Activated B cell treated with CpG ODN at 0.5 μM for 24 hours (primary cell): Measurements from ENCODE around the gene AADACL4. TPM values are rescaled to one million over a fixed set of nuclear protein-coding genes. Genes with fewer than 3 reads are reported as not detected.

Experiments
- ATAC-seq: fragments of 200-7000 bp; cut with Tn5 transposase; one replicate; pipeline ENCODE4 v1.10.0; 2021; ENCODE audit warnings: low read depth, mild to moderate bottlenecking, moderate library complexity
- CTCF ChIA-PET: fragments of 350-600 bp; sonication (Branson Sonifier 250); formaldehyde crosslinking; loops from one replicate; lab custom pipeline; 2021; ENCODE audit warnings: antibody characterized with exemption; lab: Charles Lee
- POLR2A ChIA-PET: fragments of 350-600 bp; sonication (Branson Sonifier 250); formaldehyde crosslinking; loops from one replicate; lab custom pipeline; 2021; ENCODE audit warnings: antibody characterized with exemption; lab: Charles Lee
- DNase-seq: peaks from one replicate; pipeline ENCODE4 v3.0.0; 2022
- H3K27ac Mint-ChIP-seq: one replicate; pipeline ENCODE4 v1.8.0; 2020; ENCODE audit warnings: mixed read lengths
- H3K27me3 Mint-ChIP-seq: one replicate; pipeline ENCODE4 v1.8.0; 2021; ENCODE audit warnings: mixed read lengths
- H3K36me3 Mint-ChIP-seq: one replicate; pipeline ENCODE4 v1.8.0; 2021; ENCODE audit warnings: low read depth, mixed read lengths
- H3K4me1 Mint-ChIP-seq: one replicate; pipeline ENCODE4 v1.8.0; 2021; ENCODE audit warnings: mixed read lengths
- H3K4me3 Mint-ChIP-seq: one replicate; pipeline ENCODE4 v1.8.0; 2020; ENCODE audit warnings: mild to moderate bottlenecking, mixed read lengths
- H3K9me3 Mint-ChIP-seq: one replicate; pipeline ENCODE4 v1.8.0; 2020; ENCODE audit warnings: mixed read lengths
- intact Hi-C: fragments of 100-400 bp; cut with micrococcal nuclease; formaldehyde crosslinking; loops from one replicate; pipeline ENCODE4 v1.15.1; 2024
- total RNA-seq: library from RNA; stranded (reverse); gene quantifications from 2 replicates; pipeline ENCODE4 v1.2.3, GENCODE V29; 2022
- TF ChIP-seq, protein P1 (sequence below): fragments of 200-600 bp; IDR thresholded peaks from one replicate; pipeline ENCODE4 v1.8.0; 2022; ENCODE audit warnings: antibody characterized with exemption, mild to moderate bottlenecking

AADACL4 gene
- total RNA-seq, 1 donor from 2014 or later, result not detected

DNA sequence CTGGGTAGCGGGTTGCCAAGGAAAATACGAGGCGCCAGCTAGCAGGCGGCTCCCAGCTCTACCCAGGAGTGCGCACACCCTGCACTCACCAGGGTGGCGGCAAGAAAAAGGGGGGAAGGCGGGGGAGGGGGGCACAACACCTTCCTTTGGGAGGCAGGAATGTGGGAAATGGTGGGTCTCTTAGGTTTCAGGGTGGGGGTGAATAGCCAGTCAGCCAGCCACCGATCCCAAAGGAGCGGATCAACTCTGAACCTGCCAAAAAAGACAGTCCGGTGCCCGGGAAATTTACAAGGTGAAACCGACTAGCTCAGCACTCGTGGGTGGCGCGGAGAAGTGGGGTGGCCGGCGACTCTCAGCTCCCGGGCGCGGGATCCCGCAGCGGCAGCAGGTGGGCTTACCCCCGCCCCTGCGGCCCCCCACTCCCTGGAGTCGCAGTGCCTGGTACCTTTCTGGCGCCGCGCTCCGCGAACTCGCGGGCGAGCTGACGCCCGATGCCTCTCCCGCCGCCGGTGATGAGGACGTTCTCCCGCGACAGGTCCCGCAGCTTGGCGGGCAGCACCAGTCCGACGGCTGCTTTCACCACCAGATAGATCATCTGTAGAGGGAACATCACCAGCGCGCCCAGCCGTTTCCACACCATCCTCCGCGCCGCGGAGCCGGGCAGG lies 27.0 kb upstream of the AADACL4 start:
- H3K4me3 Mint-ChIP-seq, result peak overlapping the region; percentile 82
- peaks cover 55% of the 10 kb centered on the region for H3K27me3 Mint-ChIP-seq
- ChIA-PET POLR2A (interaction anchor here (0.6 kb wide), 1 partner anchor 149 kb away, joined by 3 read pairs; no protein-coding TSS in a partner anchor), CTCF (interaction anchor here (1.4 kb wide), 1 partner anchor 302 kb away, joined by 4 read pairs; no protein-coding TSS in a partner anchor)
- ATAC-seq (no peak), DNase-seq (no peak)
- no peak overlapping the region for H3K27ac Mint-ChIP-seq
- peaks cover 43% of the 10 kb centered on the region for H3K4me1 Mint-ChIP-seq
- TF ChIP-seq, protein P1, sequence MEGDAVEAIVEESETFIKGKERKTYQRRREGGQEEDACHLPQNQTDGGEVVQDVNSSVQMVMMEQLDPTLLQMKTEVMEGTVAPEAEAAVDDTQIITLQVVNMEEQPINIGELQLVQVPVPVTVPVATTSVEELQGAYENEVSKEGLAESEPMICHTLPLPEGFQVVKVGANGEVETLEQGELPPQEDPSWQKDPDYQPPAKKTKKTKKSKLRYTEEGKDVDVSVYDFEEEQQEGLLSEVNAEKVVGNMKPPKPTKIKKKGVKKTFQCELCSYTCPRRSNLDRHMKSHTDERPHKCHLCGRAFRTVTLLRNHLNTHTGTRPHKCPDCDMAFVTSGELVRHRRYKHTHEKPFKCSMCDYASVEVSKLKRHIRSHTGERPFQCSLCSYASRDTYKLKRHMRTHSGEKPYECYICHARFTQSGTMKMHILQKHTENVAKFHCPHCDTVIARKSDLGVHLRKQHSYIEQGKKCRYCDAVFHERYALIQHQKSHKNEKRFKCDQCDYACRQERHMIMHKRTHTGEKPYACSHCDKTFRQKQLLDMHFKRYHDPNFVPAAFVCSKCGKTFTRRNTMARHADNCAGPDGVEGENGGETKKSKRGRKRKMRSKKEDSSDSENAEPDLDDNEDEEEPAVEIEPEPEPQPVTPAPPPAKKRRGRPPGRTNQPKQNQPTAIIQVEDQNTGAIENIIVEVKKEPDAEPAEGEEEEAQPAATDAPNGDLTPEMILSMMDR, result no peak
- no peaks in the 10 kb centered on the region for H3K9me3 Mint-ChIP-seq
- intact Hi-C loops, result no loop called here
- H3K36me3 Mint-ChIP-seq, result no peaks in the 10 kb centered on the region

DNA sequence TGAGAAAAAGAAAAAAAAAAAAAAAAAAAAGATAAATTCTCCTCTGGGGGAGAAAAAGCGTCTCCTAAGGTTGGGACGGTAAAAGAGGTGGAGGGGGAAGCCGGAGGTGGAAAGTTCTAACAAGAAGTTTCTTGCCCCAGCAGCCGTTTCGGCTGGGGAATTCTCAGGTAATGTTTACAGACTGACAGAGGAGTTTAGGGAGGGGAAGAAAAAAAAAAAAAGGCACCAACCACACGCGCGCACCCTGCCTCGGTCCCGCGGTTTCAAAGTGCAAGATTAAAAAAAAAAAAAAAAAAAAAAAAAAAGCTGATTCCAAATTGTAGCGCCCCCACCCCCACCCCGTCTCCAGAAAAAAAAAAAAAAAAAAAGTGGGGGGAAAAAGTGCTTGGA lies 26.4 kb upstream of the AADACL4 start:
- ChIA-PET POLR2A (interaction anchor here (0.6 kb wide), 4 partner anchors 106 to 1002 kb away, joined by 3 to 5 read pairs (median 3); no protein-coding TSS in a partner anchor), CTCF (interaction anchor here (1.4 to 1.6 kb wide), 2 partner anchors 19 to 302 kb away, joined by 3 to 4 read pairs; no protein-coding TSS in a partner anchor)
- peak overlapping the region; percentile 82 for H3K4me3 Mint-ChIP-seq
- no peaks in the 10 kb centered on the region for H3K36me3 Mint-ChIP-seq
- TF ChIP-seq, protein P1, result no peak
- no peak for ATAC-seq
- DNase-seq, result no peak
- no peaks in the 10 kb centered on the region for H3K9me3 Mint-ChIP-seq
- H3K27ac Mint-ChIP-seq, result no peak overlapping the region
- intact Hi-C loops, result no loop called here
- H3K4me1 Mint-ChIP-seq, result peaks cover 43% of the 10 kb centered on the region
- H3K27me3 Mint-ChIP-seq, result peaks cover 60% of the 10 kb centered on the region

DNA sequence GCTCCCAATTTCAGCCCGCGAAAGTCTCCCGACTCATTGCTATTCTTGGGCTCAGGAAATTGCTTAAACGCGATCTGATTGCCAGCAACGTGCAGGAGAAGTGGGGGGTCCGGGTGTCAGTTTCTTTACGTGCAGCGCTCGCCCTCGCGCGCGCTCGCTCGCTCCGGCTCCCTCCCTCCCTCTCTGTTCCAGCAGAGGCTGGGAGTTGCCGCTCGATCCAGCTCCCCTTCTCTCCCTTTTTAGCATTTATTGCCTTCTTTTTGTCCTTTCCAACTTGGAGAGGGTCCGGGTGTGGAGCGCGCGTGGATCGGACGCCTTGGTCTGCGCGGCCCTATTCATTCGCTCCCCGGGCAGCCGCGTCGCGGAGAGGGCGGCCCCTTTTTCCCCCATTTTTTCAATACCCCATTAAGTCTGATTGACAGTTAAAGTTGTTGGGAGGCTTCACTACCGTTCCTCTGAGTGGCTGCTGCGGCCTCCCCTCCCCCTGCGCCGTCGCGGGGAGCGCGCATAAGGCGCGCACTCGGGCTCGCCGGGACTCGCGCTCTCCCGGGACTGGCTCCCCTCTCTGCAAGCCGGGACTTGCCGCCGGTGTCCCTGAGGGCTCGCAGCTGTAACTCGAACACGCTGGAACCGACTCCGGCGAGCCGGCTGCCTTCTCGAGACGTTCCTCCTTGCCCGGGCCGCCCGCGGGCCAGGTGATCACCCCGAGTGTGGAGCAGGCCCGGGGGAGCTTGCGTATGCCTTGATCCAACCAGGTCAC lies 25.8 kb upstream of the AADACL4 start, which contains the start of gene DHRS3:
Gene DHRS3, minus strand, starts transcription at position 310 of the 760 bp plus-strand sequence. CDS start 862 bp downstream, outside the sequence.
- ChIA-PET POLR2A (interaction anchor here (0.6 kb wide), 4 partner anchors 107 to 1003 kb away, joined by 3 to 5 read pairs (median 3); no protein-coding TSS in a partner anchor), CTCF (interaction anchor here (0.9 to 4.0 kb wide), 8 partner anchors 19 to 346 kb away, joined by 3 to 18 read pairs (median 4); no protein-coding TSS in a partner anchor)
- Mint-ChIP-seq H3K27ac (no peak within 1 kb of the TSS), H3K27me3 (peaks cover 57% of the 10 kb centered on the region), H3K9me3 (no peaks in the 10 kb centered on the region), H3K4me1 (peaks cover 43% of the 10 kb centered on the region), H3K36me3 (no peaks in the 10 kb centered on the region), H3K4me3 (peak within 1 kb of the TSS; percentile 82)
- TF ChIP-seq, protein P1, result no peak
- DNase-seq, result peak; percentile 34
- ATAC-seq, result peak; percentile 40
- intact Hi-C loops, result loop anchor here (2.0 kb wide), 2 partner anchors 145 to 211 kb away; no protein-coding TSS in a partner anchor

DNA sequence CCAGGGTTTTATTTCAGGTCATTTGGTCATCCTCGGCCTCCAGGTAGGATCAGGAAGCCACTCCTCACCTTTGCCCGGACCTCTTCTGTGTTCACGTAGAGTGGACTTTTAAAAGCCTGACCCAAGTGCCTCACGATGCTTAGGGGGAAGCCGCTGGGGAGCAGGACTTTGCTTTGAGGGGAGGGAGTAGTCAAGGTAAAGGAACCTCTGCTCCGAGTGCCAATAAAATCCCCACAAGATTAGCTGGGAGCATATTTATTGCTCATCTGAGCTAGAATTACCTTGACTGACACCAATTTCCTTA lies 25.3 kb upstream of the AADACL4 start:
- CTCF ChIA-PET, result interaction anchor here (0.9 to 4.0 kb wide), 7 partner anchors 20 to 347 kb away, joined by 3 to 18 read pairs (median 4); no protein-coding TSS in a partner anchor
- DNase-seq (no peak), ATAC-seq (no peak)
- Mint-ChIP-seq H3K27me3 (peaks cover 54% of the 10 kb centered on the region), H3K4me1 (peaks cover 43% of the 10 kb centered on the region), H3K36me3 (no peaks in the 10 kb centered on the region), H3K9me3 (no peaks in the 10 kb centered on the region), H3K27ac (no peak overlapping the region), H3K4me3 (peak overlapping the region; percentile 82)
- POLR2A ChIA-PET, result no interaction called here
- intact Hi-C loops, result loop anchor here (2.0 kb wide), 2 partner anchors 146 to 212 kb away; no protein-coding TSS in a partner anchor
- TF ChIP-seq, protein P1, result no peak
